PC-9 (cell line): ENCODE results near the gene PCDHGA7.

Source experiments
- CTCF ChIP-seq: fragments of 200-600 bp; sonication (generic); conservative IDR thresholded peaks from 2 replicates; pipeline ENCODE4 v1.6.1; 2017; ENCODE audit warnings: mixed run types, antibody characterized with exemption, mild to moderate bottlenecking, moderate library complexity
- EZH2 ChIP-seq: fragments of 200-600 bp; sonication (generic); IDR thresholded peaks from 2 replicates; pipeline ENCODE4 v1.8.0; 2017; ENCODE audit warnings: antibody characterized with exemption, low read depth

GRCh38 chr5:141384471-141385267, 2.1 kb downstream of the PCDHGA7 start:
- TF ChIP-seq EZH2 (no peak), CTCF (no peak)
